Measurements from ENCODE around the gene FAM161B.

DNA sequence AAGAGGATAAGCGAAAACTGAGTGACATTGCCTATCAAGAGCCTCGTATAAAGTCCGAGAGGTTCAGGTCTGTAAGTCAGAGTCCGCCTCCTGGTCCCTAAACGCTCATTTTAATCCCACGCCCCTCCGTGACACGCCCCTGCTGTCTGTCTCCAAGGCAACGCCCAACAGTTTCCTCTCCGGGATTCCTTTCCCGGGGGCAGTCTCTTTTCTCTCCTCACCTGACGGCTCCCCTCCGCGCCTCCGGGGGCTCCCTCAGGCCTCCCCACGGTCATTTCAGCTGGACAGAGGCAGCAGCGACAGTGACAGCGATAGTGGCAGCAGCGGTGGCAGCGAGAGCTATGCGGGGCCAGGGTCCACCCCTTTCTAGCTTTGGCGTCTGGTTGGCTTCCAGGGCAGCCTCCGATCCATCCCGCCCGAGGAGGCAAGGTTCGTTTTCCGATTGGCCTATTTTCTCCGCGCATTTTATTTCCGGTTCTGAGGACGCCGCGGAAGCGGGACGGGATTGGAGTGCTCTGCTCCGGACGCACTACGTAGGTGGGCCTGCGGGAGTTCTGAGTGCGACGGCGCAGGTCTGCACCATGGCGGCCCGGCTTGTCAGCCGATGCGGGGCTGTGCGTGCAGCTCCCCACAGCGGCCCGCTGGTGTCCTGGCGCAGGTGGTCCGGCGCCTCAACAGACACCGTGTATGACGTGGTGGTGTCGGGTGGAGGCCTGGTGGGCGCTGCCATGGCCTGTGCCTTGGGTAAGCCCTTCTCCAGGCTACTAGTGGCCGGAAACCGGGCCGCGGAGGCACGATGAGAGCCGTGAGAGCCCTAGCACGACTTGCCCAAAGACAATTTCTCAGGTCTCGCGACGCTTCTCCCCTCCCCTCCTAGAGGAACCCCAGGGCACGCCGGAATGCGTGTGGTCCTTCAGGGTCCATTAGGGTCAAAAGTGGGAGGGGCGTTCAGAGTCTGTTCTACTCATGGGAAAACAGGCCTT is at the start of gene FAM161B, which contains the start of gene COQ6:
- no peak for TF ChIP-seq CTCF (IDR thresholded peaks at IDR 0.05; ENCODE audit: insufficient read depth, low read length, poor library complexity, severe bottlenecking)
- no peak for TF ChIP-seq EZH2phosphoT487 (conservative IDR thresholded peaks at IDR 0.05; ENCODE audit: low read length)

Data from SU-DHL-6 (cell line).